ENCODE data around the gene PFAS. TPM values are rescaled to one million over a fixed set of nuclear protein-coding genes. Genes with fewer than 3 reads are reported as not detected.
A peak's percentile ranks its signal among the peaks of the same experiment; 100 is the strongest.

PFAS gene
- total and polyA plus RNA-seq, 10 of the 15 experiments (the other 5 are each of a cell fraction or from before 2014, with no cell fraction given) = 13.9 to 122 (median 47.2) TPM

GRCh38 chr17:8289103-8289397, 40.0 kb downstream of the PFAS start (continued):
- TF ChIP-seq YBX1 (IDR thresholded peaks at IDR 0.05) (no peak), BCL11A (IDR thresholded peaks at IDR 0.05; ENCODE audit: low read depth, low read length) (no peak), NR2F1 (conservative IDR thresholded peaks at IDR 0.05) (no peak), NFYB (IDR thresholded peaks at IDR 0.05; ENCODE audit: insufficient read depth, low read depth, low read length) (peak; percentile 68; the same call in 1 of the 2 replicates), ZBTB33 (IDR thresholded peaks at IDR 0.05) (no peak), POU2F2 (IDR thresholded peaks at IDR 0.05; ENCODE audit: borderline replicate concordance, low read depth, low read length) (no peak), ZNF217 (IDR thresholded peaks at IDR 0.05) (no peak), TCF12 (IDR thresholded peaks at IDR 0.05; ENCODE audit: low read depth, low read length) (no peak), JUND (IDR thresholded peaks at IDR 0.05; ENCODE audit: low read depth, low read length) (no peak), MTA3 (IDR thresholded peaks at IDR 0.05; ENCODE audit: borderline replicate concordance, low read length) (no peak), IRF5 (IDR thresholded peaks at IDR 0.05; ENCODE audit: borderline replicate concordance) (no peak), HDGF (IDR thresholded peaks at IDR 0.05) (no peak), RB1 (IDR thresholded peaks at IDR 0.05; ENCODE audit: borderline replicate concordance) (no peak), BACH1 (IDR thresholded peaks at IDR 0.05; ENCODE audit: borderline replicate concordance) (no peak), ETV6 (conservative IDR thresholded peaks at IDR 0.05 in 1 of 2, IDR thresholded peaks at IDR 0.05 in 1 of 2; ENCODE audit: borderline replicate concordance in 1 of 2, low read depth in 1 of 2) (no peak)

Data from GM12878 (cell line).